ENCODE results near the gene LTA4H.

LTA4H gene

DNA sequence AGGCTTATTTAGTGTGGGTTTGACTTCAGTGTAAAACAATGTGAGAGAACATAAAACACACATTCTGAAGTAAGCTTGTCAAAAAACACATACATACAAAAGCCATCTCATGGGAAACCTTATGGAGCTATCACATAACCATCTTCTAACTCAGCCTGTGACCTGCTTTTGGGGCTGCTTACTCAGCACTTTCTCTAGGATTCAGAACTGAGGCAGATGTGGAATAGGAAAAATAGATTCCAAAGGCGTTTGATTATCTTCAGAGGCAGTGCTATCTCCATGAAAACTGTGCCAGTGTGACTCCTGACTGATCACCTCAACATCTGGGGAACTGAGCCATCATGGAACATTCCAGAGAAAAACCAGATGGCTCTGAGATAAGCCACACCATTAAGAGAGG, 52.8 kb downstream of the LTA4H start (continued):
- no peak for TF ChIP-seq ZSCAN23 (tag by site-specific recombination; IDR thresholded peaks at IDR 0.05)

DNA sequence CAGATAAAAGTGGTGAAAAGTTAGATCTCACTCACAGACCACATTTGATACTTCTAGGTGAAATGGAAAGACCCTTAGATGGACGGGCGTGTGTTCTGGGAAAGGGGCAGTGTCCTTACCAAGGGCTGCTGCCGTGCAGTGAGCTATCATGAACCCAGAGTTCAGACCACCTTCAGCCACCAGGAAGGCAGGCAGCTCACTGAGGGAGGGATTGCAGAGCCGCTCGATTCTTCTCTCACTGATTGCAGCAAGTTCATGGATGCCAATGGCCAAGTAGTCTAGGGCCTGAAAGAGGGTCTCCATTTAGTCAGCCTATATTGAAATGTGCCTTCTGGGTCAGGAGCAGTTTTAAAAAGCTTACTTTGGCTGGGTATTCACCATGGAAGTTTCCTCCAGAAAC, 55.0 kb downstream of the LTA4H start:
- no peaks in the 10 kb centered on the region for H3K9me3 ChIP-seq (ENCODE audit: control insufficient read depth, insufficient read depth, low read depth, low read length)
- H3K36me3 ChIP-seq (ENCODE audit: control insufficient read depth in 2 of 2, insufficient read depth in 1 of 2, low read length in 2 of 2): no peaks in the 10 kb centered on the region
- no peak overlapping the region for H3K4me3 ChIP-seq (ENCODE audit: low read depth, low read length)
- H3K4me1 ChIP-seq (ENCODE audit: control insufficient read depth, insufficient read depth, low read length): no peaks in the 10 kb centered on the region
- CTCF ChIA-PET: interaction anchor here (1.0 to 2.1 kb wide), 2 partner anchors 18 to 62 kb away, joined by 4 to 9 read pairs; no protein-coding TSS in a partner anchor
- POLR2A ChIA-PET: no interaction called here
- TF ChIP-seq KLF1 (tag by site-specific recombination; IDR thresholded peaks at IDR 0.05) (no peak), ZBTB17 (tag by site-specific recombination; IDR thresholded peaks at IDR 0.05) (0 out of 2 replicates have a peak, but pooled peaks have one; percentile 55)
- no peak overlapping the region for H3K27ac ChIP-seq (ENCODE audit: extremely low read depth, low read depth, low read length)

DNA sequence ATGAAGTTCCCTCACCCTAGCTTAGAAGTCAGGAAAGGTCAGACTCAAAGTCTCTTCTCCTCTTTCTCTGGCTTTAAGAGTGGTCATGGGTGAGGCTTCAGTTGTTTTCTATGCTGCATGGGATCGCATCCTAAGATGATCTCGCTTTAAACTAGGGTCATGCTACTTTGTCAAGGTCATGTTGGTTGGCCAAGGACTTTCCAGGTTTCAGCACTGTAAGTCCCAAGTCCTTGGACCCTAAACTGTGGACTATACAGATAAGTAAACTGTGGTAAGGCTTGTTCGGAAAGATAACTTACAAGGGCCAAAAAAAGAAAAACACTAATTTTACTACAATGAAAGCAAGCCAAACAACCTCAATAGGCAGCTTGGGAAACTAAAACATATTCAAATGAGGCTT, 56.6 kb downstream of the LTA4H start:
- Histone ChIP-seq H3K9me3 (ENCODE audit: control insufficient read depth, insufficient read depth, low read depth, low read length) (no peaks in the 10 kb centered on the region), H3K36me3 (ENCODE audit: control insufficient read depth in 2 of 2, insufficient read depth in 1 of 2, low read length in 2 of 2) (no peaks in the 10 kb centered on the region), H3K4me3 (ENCODE audit: low read depth, low read length) (no peak overlapping the region), H3K4me1 (ENCODE audit: control insufficient read depth, insufficient read depth, low read length) (no peaks in the 10 kb centered on the region), H3K27ac (ENCODE audit: extremely low read depth, low read depth, low read length) (no peak overlapping the region)
- CTCF ChIA-PET: interaction anchor here (0.7 to 2.1 kb wide), 2 partner anchors 19 to 1137 kb away, joined by 3 to 9 read pairs; no protein-coding TSS in a partner anchor
- TF ChIP-seq ZNF416 (tag by site-specific recombination; IDR thresholded peaks at IDR 0.05) (no peak), ZNF324 (tag by site-specific recombination; IDR thresholded peaks at IDR 0.05) (no peak), SCRT1 (tag by site-specific recombination; IDR thresholded peaks at IDR 0.05; ENCODE audit: borderline replicate concordance) (no peak), ZNF561 (tag by site-specific recombination; IDR thresholded peaks at IDR 0.05; ENCODE audit: borderline replicate concordance) (no peak), GLI4 (tag by site-specific recombination; IDR thresholded peaks at IDR 0.05) (no peak), ZNF138 (tag by site-specific recombination; IDR thresholded peaks at IDR 0.05; ENCODE audit: borderline replicate concordance) (no peak)
- TF ChIP-seq, protein P1, sequence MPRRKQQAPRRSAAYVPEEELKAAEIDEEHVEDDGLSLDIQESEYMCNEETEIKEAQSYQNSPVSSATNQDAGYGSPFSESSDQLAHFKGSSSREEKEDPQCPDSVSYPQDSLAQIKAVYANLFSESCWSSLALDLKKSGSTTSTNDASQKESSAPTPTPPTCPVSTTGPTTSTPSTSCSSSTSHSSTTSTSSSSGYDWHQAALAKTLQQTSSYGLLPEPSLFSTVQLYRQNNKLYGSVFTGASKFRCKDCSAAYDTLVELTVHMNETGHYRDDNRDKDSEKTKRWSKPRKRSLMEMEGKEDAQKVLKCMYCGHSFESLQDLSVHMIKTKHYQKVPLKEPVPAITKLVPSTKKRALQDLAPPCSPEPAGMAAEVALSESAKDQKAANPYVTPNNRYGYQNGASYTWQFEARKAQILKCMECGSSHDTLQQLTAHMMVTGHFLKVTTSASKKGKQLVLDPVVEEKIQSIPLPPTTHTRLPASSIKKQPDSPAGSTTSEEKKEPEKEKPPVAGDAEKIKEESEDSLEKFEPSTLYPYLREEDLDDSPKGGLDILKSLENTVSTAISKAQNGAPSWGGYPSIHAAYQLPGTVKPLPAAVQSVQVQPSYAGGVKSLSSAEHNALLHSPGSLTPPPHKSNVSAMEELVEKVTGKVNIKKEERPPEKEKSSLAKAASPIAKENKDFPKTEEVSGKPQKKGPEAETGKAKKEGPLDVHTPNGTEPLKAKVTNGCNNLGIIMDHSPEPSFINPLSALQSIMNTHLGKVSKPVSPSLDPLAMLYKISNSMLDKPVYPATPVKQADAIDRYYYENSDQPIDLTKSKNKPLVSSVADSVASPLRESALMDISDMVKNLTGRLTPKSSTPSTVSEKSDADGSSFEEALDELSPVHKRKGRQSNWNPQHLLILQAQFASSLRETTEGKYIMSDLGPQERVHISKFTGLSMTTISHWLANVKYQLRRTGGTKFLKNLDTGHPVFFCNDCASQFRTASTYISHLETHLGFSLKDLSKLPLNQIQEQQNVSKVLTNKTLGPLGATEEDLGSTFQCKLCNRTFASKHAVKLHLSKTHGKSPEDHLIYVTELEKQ (tag by site-specific recombination; IDR thresholded peaks at IDR 0.05; ENCODE audit: borderline replicate concordance): no peak
- POLR2A ChIA-PET: no interaction called here

DNA sequence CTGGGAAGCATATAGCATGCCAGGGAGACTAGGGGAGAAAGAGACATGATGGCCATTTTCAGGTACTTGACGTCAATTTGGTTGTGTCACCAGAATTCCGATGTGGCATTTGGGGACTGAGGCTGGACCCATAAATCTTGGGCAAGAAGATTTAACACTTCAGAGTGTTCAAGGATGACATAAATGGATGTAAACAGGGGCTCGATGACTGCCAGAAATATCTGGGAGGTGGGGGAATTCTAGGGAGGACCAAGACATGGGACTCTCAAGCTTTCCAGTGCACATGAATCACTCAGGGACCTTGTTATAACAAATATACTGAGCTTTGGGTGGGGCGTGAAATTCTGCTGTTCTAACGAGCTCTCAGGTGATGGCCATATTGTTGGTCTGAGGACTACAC, 57.0 kb downstream of the LTA4H start:
- ChIA-PET CTCF (interaction anchor here (0.7 kb wide), 1 partner anchor 1136 kb away, joined by 3 read pairs; no protein-coding TSS in a partner anchor), POLR2A (no interaction called here)
- H3K9me3 ChIP-seq (ENCODE audit: control insufficient read depth, insufficient read depth, low read depth, low read length): no peaks in the 10 kb centered on the region
- no peak overlapping the region for H3K27ac ChIP-seq (ENCODE audit: extremely low read depth, low read depth, low read length)
- H3K4me3 ChIP-seq (ENCODE audit: low read depth, low read length): no peak overlapping the region
- H3K36me3 ChIP-seq (ENCODE audit: control insufficient read depth in 2 of 2, insufficient read depth in 1 of 2, low read length in 2 of 2): no peaks in the 10 kb centered on the region
- H3K4me1 ChIP-seq (ENCODE audit: control insufficient read depth, insufficient read depth, low read length): no peaks in the 10 kb centered on the region
- TF ChIP-seq ZNF155 (tag by site-specific recombination; IDR thresholded peaks at IDR 0.05): no peak
- no peak for TF ChIP-seq SALL2 (tag by site-specific recombination; IDR thresholded peaks at IDR 0.05; ENCODE audit: borderline replicate concordance)
- TF ChIP-seq ZNF391 (tag by site-specific recombination; IDR thresholded peaks at IDR 0.05; ENCODE audit: borderline replicate concordance, low read depth): no peak
- TF ChIP-seq ZNF785 (tag by site-specific recombination; IDR thresholded peaks at IDR 0.05): no peak
- no peak for TF ChIP-seq KLF8 (tag by site-specific recombination; IDR thresholded peaks at IDR 0.05)
- no peak for TF ChIP-seq ZNF114 (tag by site-specific recombination; IDR thresholded peaks at IDR 0.05)
- TF ChIP-seq ZNF501 (tag by site-specific recombination; IDR thresholded peaks at IDR 0.05): no peak
- TF ChIP-seq HOXA7 (CRISPR knock-in tag; IDR thresholded peaks at IDR 0.05; ENCODE audit: borderline replicate concordance): no peak
- no peak for TF ChIP-seq ZNF596 (tag by site-specific recombination; IDR thresholded peaks at IDR 0.05)
- TF ChIP-seq ZBTB8A (tag by site-specific recombination; IDR thresholded peaks at IDR 0.05): no peak
- no peak for TF ChIP-seq KLF9 (tag by site-specific recombination; IDR thresholded peaks at IDR 0.05; ENCODE audit: low read depth)
- TF ChIP-seq BCL11A (tag by site-specific recombination; IDR thresholded peaks at IDR 0.05; ENCODE audit: low read depth): no peak

Data from HEK293 (cell line).